Measurements from ENCODE around the gene PPIL1.

Gene PPIL1

GRCh38 chr6:36888654-36889481 is 14.3 kb upstream of the PPIL1 start:
- no peak for DNase-seq (ENCODE audit: low read depth in 3 of 3)

DNA sequence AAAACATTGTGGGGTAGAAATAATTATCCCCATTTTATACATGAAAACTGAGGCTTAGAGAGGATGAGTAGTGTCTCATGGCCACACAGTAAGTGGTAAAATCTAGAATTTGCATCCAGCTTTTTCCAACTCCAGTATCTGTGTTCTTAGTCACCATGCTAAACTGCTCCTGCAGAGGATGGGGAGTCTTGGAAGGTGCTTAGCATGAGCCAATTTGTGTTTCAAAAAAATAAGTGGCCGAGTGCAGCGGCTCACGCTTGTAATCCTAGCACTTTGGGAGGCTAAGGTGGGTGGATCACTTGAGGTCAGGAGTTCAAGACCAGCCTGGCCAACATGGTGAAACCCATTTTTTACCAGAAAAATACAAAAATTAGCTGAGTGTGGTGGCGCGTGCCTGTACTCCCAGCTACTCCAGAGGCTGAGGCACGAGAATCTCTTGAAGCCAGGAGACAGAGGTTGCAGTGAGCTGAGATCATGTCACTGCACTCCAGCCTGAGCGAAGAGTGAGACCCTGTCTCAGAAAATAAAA is 13.6 kb upstream of the PPIL1 start:
- no peak for DNase-seq (ENCODE audit: low read depth in 3 of 3)

DNA sequence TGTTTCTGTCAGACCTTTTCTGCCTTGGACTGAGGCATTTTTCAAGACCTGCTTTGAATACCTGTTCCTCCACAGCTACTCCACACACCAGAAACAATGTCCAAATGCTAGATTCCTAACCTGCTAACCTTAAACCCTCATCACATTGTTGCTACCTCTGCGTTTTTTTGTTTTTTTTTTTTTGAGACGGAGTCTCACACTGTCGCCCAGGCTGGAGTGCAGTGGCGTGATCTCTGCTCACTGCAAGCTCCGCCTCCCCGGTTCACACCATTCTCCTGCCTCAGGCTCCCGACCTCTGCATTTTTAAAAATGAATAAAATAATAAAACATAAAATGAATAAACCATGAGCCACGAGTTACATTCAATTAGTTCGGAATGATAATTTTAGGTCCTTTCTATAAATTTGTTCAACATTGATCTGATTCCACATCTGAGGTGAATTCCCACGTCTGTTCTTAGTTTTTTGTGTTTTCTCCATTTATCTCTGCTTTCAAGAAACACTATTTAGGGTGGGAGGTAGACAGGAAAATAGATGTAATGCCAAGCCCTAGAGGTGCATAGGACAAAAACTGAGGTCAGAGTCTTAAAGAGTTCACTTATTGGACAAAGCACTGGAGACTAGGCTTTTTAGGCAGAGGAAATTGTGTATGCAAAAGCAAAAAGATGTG is 12.5 kb upstream of the PPIL1 start:
- no peak for DNase-seq (ENCODE audit: low read depth in 3 of 3)

DNA sequence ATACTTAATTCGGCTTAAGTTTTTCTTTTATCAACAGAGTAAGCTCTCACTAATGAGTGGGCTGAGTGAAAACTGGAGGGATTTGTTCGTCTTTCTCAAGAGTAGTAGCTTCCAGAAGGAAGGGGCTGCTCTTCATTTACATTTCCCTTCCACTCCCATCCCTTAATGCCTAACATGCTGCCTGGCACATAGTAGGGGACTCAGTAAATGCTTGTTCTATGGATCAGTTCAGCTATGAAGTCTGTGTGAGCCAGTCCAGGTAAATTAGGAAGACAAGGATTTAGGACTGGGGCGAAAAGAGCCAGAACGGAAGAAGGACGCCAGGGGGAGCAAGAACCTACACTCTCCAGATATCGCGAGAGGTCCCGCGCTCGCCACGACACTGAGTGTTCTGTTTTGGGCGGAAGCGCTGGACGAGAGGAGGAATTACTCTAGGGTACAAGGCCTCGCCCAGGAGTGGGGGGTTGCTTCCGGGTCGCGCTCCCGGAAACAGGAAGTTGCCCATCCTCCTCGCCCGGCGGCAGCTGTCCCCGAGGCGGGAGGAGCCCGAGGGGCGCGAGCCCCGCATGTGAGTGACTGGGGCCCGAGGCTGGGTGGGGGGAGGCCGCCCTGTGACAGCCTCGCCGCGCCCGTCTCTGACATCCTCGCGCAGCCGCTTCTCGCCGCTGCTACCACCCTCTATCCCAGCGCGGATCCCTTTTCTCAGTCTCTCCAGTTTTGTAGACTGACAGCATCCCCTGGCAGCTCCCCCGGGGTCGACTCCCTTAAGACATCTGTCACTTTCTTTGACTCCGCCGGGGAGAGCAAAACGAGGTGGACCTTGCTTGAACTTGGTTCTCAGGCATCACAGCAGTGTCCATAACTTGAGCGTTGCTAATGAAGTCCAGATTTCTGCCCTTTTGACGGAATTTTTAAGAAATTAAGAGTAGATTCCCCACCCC is 11.1 kb upstream of the PPIL1 start, which contains the start of gene C6orf89:
Gene C6orf89 (plus strand): TSS at position 492 of the 941 bp plus-strand sequence. CDS start 13,493 bp downstream, outside the sequence.
- peak; percentile 88 to 96 (median 91) for DNase-seq (ENCODE audit: low read depth in 3 of 3)

GRCh38 chr6:36884610-36885009 is 10.0 kb upstream of the PPIL1 start:
- DNase-seq (ENCODE audit: low read depth in 3 of 3): no peak

GRCh38 chr6:36875250-36875633 is 639 bp upstream of the PPIL1 start:
- DNase-seq (ENCODE audit: low read depth in 3 of 3): no peak

- no peak for DNase-seq (ENCODE audit: low read depth in 3 of 3)
These were observed 776 bp downstream of the PPIL1 start for GRCh38 chr6:36873612-36874442.

DNA sequence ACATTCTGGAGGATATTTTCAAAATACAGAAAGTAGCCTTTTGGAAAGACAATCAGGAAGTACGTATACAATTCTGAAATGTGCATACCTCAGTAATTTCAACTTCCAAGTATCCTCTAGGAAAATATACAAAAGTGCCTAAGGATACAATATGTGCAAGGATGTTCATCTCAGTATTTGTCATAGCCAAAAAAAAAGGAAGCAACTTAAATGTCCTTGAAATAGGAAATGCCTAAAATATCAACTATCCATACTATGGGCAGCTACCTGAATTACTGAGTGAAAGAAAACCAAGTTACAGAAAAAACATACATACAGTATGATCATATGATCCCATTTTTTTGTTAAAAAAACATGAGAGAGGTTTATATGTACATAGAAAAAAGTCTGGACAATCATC is 1.5 kb downstream of the PPIL1 start:
- DNase-seq (ENCODE audit: low read depth in 3 of 3): no peak

DNA sequence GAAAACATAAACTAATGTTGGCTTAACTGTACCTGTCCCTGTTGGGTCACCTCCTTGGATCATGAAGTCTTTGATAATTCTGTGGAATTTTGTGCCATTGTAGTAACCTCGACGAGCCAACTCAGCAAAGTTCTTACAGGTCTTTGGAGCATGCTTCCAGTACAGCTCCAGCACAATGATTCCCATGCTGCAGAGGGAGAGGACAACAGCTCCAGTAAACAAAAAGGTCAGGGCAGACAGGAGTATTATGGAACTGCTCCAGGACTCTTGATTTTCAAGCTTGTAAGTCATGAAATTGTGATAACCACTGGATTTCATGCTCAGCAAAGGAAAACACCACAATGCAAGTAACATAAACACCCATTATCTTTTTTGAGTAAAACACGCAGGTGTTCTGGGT is 2.9 kb downstream of the PPIL1 start:
- DNase-seq (ENCODE audit: low read depth in 3 of 3): no peak

DNA sequence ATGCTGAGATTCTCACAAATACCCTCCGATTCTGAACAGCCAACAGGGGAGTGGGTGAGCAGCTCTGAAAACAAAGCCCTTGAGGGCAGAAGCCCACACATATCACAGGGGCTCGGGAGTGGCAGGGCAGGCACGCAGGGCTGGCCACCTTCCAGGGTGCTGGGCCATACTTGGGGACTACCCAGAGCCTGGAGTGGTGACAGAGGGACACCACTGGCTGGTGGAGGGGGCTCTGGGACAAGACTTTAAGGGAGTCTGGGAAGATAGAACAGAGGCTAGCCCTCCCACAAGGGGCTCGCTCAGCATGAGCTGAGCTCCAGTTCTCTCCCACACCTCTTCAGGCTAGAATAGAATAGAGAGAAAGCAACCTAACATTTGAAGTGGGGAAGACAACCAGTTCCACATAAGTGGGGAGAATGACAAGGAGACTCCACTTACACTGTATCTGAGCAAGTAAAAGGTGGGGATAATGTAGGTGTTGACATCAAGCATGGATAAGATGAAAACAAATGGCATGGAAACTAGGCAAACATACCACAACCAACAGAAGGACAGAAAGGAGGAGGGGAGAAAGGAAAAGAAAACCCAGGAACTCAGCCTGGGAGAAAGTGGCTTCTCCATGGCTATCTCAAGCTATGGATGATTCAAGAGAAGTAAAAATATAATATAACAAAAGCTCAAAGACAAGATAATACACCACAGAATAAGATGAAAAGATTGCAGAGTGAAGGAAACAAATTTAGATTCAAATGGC is 7.0 kb downstream of the PPIL1 start:
- DNase-seq (ENCODE audit: low read depth in 3 of 3): no peak

DNA sequence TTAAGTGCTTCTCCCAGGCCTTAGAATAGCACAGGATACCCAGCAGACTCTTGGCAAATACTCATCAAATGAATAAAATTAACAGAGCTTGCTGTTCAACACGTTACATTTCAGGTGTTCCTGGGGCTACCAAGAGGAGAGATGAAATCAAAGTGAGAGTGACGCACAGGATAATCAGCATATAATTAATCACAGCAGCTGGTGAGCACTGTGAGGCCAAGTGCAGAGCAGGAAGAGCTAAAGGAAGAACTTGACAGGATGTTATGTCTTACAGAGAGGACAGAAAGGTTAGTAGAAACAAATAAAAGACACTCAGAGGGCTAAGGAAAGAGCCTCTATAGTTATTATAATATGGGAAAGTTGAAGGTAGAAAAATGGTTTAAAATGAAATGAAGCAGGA is 8.8 kb downstream of the PPIL1 start:
- DNase-seq (ENCODE audit: low read depth in 3 of 3): no peak

GRCh38 chr6:36863670-36864540 is 10.7 kb downstream of the PPIL1 start:
- no peak for DNase-seq (ENCODE audit: low read depth in 3 of 3)

DNA sequence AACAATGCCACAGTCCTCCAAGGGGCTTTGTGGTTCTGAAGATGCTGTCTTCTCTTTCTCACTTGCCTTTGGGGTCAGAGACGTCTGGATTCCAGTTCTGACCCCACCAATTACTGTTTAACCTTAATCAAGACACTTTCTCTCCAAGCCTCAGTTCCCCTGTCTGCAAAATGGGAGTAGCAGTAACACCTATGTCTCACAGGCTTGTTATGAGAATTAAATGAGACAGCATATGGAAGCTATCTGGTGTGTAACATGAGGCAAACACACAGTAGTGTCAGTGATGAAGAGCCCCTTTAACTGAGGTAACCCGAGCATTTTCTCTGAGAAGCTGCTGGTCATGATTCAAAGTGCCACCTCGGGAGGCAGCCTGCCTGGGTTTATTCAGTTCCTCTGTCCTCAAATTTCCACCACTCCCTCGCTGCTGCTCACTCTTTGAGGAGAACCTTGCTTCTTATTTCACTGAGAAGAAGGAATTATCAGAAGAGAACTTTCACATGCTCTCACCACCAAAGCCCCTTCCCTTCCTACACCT is 11.7 kb downstream of the PPIL1 start:
- no peak for DNase-seq (ENCODE audit: low read depth in 3 of 3)

GRCh38 chr6:36862164-36862847 is 12.3 kb downstream of the PPIL1 start:
- DNase-seq (ENCODE audit: low read depth in 3 of 3): no peak

DNA sequence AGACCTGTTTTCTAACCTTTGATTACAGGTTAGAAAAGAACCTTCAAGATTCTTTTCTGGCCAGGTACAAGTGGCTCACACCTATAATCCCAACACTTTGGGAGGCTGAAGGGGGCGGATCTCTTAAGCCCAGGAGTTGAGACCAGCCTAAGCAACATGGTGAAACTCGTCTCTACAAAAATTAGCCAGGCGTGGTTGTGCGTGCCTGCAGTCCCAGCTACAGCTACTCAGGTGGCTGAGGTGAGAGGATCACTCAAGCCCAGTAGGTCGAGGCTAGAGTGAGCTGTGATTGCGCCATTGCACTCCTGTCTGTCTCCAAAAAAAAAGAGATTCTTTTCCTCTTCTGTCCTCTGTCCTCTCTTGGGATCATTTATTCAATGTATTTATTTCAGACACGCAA is 14.5 kb downstream of the PPIL1 start:
- DNase-seq (ENCODE audit: low read depth in 3 of 3): no peak

GRCh38 chr6:36858407-36858981 is 16.1 kb downstream of the PPIL1 start:
- DNase-seq (ENCODE audit: low read depth in 3 of 3): no peak

DNA sequence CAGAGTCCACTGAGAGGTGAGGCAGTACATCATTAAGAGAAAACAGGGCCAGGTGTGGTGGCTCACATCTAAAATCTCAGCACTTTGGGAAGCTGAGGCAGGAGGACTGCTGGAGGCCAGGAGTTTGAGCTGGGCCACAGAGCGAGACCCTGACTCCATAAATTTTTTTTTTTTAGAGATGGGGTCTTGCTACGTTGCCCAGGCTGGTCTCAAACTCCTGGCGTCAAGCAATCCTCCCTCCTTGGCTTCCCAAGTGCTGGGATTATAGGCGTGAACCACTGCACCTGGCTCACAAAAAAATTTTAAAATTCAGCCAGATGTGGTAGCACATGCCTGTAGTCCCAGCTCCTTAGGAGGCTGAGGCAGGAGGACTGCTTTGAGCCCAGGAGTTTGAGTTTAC is 17.3 kb downstream of the PPIL1 start:
- DNase-seq (ENCODE audit: low read depth in 3 of 3): no peak

DNA sequence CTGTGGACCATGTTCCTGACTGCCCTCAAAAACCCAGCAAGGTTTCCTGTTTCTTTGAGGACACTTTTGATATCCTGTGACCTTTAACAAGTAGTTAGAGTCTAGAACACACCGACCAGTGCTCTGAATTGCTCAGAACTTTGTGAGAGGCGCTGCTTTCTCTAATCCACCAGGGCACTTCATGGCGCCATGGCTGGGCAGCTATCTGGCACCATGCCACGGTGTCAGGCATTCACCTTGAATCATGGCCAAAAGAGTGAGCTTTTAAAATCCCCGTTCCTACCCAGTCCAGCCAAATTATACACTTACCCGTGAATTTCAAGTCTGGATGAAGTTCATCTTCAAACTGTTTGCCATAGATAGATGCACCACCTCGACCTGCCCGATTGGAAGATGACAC is 18.3 kb downstream of the PPIL1 start:
- no peak for DNase-seq (ENCODE audit: low read depth in 3 of 3)

Data from stimulated activated CD4-positive, alpha-beta T cell treated with anti-CD3 and anti-CD28 coated beads, TNF-alpha, amount 100 ng/mL, for 4 hours (primary cell).